ENCODE results near the gene HSPA1L.
"Not testable (repeated sequence)": the region's sequence is repeated elsewhere in the genome, so short reads cannot be mapped to it uniquely, and the experiment has no call there.

HSPA1L gene

DNA sequence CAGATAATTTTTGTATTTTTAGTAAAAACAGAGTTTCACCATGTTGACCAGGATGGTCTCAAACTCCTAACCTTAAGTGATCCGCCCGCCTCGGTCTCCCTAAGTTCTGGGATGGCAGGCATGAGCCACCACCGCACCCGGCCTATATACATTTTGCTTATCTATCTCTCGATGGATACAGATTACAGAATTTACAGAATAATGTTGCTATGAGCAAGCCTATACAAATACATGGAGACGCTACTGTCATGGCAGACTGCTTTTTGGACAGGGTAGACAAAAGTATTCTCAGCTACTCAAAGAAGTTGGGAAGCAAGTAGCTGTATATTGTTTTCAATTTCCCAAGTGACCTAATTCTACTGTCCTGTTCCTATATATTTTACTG lies 1.6 kb downstream of the HSPA1L start:
- no peak for DNase-seq (ENCODE audit: low spot score)

DNA sequence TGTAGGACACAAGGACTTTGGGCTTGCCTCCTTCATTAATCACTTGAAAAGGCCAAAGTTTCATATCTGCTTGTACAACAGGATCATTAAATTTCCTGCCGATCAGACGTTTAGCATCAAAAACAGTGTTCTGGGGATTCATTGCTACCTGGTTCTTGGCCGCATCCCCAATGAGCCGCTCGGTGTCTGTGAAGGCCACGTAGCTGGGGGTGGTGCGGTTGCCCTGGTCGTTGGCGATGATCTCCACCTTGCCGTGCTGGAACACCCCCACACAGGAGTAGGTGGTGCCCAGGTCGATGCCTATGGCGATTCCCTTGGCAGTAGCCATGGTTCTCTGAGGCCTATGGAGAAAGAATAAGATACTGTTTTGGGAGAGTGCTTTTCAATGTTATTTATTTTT lies 3.4 kb downstream of the HSPA1L start:
- no peak for DNase-seq (ENCODE audit: low spot score)

DNA sequence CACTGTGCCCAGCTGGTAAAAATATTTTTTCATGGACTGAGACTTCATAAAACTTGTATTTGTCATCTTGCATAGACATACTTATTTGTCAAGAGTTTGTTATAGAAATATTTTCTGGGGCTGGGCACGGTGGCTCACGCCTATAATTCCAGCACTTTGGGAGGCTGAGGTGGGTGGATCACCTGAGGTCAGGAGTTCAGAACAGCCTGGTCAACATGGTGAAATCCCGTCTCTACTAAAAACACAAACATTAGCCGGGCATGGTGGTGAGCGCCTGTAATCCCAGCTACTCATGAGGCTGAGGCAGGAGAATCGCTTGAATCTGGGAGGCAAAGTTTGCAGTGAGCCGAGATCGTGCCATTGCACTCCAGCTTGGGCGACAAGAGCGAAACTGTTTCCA lies 6.5 kb downstream of the HSPA1L start:
- DNase-seq (ENCODE audit: low spot score), result not testable (repeated sequence)

DNA sequence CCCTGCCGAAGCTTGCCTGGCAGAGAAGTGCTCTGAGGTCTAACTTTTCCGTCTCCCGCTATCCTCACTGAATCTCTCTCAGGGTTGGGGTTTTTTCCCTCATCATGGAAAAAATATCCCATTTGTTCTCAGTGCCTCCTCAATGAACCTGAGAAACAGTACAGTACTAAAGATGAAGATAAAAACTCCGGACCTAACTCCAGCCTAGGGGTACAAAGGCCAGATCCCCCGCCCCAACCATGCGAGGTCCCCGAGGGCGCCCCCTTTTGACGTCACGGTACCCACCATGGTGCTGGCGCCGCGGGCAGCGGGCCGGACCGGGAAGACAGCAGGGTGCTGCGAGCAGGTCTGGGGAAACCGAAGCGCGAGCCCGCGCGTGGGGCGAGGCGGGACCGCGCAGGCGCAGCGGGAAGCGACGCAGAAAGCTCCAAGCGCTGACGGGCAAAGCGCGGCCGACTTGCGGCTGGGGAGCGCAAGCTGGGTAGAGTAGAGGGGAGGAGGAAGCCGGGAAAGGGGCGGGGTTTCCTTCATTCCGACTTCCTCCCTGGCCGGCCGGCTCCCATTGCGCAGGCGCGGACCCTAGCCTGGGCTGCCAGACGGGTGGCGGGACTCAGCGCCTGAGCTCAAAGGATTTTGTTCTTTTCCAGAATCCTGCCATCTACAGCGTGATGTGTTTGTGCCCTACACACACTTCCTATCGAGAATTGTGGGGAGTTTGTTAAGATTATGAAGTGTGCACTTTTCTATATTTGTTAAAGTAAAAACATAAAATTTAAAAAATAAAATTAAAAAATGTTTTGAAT lies 8.4 kb downstream of the HSPA1L start, which contains the start of gene LSM2:
LSM2 (minus strand) TSS at position 497 of the 803 bp plus-strand sequence; CDS start at position 288, 209 bp downstream.
- DNase-seq (ENCODE audit: low spot score), result peak; percentile 96

DNA sequence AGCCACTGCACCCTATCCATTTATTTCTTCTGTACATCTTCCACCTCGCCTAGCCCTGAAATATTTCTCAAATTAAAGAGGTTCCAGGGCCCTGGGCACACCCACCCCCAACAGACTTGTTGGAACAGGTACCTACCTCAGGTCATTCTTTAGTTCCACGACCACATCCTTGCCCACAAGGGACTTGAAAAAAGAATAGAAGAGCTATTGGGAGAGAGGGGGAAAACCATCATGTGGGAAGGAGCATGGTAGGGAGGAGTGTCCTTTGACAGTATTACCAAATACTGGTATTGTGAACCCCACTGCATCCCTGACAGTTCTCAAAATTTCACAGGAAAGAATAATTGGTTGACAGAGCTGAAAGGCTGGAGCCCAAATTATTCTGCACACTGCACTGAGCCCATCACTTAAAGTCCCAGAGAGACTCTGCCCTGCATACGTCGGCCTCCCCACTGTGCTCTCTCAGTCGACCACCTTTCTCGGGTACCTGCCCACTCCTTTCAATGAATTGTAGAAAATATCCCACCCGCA lies 9.1 kb downstream of the HSPA1L start:
- no peak for DNase-seq (ENCODE audit: low spot score)

DNA sequence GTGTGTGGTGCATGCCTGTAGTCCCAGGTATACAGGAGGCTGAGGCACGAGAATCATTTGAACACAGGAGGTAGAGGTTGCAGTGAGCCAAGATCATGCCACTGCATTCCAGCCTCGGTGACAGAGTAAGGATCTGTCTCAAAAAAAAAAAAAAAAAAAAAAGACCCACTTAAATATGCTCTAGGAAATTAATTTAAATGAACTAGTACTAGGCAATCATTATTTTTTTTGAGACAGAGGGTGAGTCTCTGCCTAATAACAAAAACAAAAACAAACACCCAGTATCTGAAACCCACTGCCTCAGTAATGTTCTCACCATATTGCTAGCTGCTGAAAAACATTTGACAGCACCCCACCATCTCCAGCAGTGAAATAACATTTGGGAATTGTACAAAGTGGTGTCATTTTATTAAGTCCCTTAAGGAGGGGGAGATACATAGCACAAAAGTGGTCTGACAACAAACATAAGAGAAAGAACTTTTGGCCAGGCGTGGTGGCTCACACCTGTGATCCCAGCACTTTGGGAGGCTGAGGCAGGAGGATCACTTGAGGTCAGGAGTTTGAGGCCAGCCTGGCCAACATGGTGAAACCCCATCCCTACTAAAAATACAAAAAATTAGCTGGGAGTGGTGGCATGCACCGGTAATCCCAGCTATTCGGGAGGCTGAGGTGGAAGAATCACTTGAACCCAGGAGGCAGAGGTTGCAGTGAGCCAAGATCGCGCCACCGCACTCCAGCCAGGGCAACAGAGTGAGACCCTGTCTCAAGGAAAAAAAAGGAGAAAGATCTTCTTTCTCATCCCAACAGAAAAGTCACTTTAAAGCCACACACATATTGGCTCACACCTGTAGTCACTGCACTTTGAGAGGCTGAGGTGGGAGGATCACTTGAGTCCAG lies 13.8 kb downstream of the HSPA1L start:
- DNase-seq (ENCODE audit: low spot score), result not testable (repeated sequence)

DNA sequence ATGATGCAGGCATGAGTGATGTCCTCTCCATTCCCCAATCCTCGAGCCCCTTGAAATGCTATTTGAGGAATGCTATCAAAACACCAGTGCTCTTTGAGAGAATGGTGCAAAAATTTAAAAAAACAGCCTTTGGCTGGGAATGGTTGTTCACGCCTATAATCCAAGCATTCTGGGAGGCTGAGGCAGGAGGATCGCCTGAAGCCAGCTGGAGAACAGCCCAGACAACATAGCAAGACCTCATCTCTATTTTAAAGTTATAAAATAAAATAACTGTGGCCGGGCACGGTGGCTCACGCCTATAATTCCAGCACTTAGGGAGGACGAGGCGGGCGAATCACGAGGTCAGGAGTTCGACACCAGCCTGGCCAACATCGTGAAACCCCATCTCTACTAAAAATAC lies 15.3 kb downstream of the HSPA1L start:
- DNase-seq (ENCODE audit: low spot score), result no peak

DNA sequence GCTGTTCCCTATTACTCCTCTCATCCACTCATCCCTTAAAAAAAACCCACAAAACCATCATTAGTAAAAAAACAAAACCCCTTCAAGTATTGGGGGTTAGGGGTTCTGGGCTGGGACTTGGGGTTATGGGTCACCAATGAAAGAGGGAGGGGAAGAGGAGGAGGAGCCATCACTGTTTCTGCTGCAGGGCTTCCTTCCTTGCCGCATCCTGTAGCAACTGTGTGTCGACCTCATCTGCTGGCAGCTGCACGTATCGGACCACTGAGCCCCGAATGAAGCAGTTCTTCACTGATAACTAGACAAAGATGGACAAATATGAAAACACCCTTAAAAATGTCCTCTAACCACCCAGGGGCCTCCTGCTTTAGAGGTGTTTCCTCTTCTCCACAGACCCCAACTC lies 17.5 kb downstream of the HSPA1L start:
- DNase-seq (ENCODE audit: low spot score), result no peak

DNA sequence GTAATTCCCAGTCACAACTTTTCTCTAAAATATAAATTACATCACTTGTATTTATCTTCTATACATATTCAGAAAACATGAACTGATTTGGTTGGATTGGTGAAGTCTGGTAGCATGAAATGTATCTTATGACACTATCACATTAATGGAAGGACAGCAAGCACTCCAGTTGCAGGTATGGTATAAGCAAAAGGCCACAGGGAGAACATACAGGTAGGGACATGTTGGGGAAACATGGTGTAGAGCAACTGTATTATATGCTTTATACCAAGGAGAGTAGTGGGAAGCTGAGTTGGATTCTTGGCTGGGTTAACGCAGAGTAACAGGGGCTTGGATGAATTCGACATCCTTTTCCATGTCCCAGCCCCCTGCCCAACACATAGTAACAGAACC lies 18.1 kb downstream of the HSPA1L start:
- DNase-seq (ENCODE audit: low spot score), result no peak

DNA sequence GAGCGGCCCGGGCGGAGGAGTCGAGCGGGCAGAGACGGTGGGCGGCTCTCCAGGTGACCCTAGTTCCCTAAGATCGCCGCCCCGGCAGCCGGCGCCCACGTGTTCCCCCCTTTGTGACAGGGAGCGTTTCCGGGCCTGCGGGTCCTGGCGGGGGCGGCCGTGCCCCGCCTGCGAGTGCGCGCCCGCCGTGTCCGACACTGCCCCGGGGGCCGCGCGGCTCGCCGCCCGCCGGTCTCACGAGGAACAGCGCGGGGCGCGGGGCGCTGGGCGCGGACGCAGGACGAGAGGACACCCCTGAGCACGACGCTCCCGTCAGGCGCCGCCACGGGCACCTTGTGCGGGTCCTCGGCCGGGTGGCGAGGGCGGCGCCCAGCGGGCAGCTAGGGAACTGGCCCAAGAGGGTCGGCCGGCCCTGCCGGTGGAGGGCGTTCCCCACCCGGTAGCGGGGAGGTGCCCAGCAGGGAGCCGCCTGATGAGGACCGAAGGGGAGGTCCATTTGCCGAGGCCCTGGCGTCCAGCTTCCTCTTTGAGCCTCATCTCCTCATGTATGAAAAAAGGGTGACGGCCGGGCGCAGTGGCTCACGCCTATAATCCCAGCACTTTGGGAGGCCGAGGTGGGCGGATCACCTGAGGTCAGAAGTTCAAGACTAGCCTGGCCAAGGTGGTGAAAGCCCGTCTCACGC lies 19.3 kb downstream of the HSPA1L start, which contains the start of gene VARS1:
VARS1 (minus strand) TSS at position 137 of the 683 bp plus-strand sequence. CDS start 535 bp downstream, outside the sequence.
- DNase-seq (ENCODE audit: low spot score), result peak; percentile 84

DNA sequence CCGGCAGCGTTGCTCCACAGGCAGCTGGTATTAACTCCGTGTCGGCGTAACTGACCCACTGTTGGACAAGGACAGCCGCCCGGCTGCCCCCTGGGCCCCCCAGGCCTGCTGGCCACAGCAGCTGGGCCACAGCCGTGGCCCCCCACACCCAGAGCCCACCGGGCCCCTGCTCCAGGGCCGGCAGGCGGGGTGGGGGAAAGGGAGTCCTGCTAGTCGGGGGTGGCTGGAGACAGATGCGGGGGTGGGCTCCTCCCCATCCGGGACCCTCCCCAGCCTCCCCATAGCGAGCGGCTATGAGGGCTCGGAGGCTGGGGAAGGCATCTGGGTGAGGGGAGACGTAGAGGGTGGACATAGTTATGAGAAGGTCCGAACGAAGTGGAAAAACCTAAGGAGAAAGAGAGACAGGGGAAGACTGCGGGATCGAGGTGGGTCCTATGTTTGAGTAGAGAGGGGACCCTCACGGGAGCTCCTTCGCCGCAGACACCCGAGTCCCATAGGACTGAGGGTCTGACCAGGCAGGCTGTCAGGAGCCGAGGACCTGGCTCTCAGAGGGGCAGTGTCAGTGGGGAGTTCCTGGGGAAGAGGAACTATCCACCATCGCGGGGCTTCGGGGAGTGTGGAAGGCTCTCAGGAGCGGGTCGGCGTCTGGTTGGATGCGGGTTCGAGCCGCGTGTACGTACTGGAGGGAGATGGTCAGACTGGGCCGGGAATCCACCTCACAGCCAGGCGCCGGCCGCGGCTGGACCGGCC lies 20.0 kb downstream of the HSPA1L start:
- no peak for DNase-seq (ENCODE audit: low spot score)

DNA sequence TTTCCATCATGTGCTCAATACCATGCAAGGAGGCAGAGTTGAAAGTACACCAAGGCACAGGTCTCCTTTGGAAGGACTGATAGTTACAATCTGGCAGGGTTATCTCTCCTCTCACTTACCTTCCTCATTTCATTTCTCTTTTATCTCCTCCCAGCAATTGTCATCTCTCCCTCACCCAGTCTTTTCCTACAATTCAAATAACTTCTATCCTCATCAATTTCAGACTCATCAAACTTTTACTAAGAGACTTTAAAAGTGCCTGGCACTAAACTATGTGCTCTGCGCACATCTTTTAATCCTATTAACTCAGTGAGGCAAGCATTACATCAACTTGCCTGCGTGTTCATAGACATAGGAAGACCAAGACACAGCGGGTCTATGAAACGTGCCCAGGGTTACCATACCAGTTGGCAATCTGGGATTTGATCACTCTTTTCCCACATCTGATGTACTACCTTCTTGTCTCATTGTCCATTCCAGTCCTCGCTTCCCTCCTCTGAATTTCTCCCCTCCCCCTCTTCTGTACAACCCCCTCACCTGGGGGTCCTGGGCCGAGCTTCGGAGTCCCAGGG lies 20.7 kb downstream of the HSPA1L start:
- DNase-seq (ENCODE audit: low spot score), result no peak

DNA sequence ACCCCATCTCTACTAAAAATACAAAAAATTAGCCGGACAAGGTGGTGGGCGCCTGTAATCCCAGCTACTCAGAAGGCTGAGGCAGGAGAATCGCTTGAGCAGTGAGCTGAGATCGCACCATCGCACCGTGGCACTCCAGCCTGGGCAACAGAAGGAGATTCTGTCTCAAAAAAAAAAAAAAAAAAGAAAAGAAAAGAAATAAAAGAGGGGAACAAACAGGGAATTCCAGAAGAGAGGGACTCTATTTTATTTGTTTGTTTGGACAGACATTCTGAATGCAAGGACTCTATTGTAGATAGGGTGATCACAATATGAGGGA lies 21.2 kb downstream of the HSPA1L start:
- not testable (repeated sequence) for DNase-seq (ENCODE audit: low spot score)

DNA sequence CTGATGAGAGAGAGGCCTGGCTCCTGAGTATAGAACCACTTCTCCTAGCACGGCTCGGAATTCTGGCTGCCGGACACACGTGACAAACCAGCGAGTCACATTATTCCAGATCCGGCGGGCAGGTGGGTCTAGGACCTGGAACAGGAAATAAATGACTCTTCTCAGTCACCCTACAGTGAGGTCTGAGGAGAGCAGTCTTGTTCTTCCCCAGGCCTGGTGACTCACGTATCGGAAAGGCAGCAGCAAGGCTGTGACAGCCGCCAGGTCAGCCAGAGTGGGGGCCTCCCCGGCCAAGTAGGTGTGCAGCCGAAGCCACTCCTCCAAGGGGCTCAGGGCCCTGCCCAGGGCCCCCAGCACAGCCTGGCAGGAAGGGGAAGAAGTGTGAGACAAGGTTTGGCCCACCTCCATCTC lies 22.3 kb downstream of the HSPA1L start:
- DNase-seq (ENCODE audit: low spot score), result peak; percentile 83

DNA sequence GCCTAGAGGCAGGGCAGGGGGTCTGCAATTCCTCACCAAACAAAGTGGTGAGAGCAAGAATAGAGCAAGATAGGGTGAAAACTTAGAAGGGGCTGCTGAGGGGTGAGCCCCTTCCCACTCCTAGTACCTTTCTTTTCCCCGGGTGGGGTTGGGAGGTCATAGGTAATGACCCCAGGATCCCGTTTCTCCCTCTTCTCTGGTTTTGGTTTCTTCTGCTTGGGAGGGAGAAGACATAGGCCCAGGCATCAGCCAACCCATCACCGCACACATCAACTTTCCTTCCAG lies 23.1 kb downstream of the HSPA1L start:
- DNase-seq (ENCODE audit: low spot score), result no peak

DNA sequence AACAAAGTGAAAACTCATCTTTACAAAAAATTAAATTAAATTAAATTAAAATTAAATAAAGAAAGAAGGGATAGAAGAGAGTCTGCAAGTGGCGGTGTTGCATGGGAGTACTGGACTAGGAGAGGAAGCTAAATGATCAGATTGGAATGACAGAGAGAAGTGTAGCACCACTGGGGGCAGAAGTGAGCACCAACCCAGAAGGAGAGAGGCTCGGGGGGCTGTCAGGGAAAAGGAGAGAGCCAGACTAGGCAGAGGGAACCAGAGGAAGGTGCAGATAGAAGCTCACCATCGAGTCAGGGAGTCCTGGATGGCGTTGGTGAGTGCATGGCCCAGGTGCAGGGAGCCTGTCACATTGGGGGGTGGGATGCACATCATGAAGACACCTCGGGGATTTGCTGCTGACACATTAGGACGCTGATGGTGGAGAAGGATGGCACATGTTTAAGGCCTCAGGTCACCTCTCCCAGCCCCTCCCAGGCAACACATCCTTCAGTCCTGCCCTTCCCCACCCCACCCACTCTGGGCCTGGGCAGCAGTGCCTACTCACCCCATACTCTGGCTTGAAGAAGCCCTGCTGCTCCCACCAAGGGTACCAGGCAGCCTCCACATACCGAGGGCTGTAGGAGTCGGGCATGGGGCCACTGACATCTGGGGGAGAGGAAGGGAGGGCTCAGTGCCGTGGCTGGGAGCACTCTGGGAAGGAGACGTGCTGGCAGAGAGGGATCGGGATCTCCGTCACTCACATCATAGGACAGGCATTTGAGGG lies 23.6 kb downstream of the HSPA1L start:
- DNase-seq (ENCODE audit: low spot score), result peak; percentile 37

DNA sequence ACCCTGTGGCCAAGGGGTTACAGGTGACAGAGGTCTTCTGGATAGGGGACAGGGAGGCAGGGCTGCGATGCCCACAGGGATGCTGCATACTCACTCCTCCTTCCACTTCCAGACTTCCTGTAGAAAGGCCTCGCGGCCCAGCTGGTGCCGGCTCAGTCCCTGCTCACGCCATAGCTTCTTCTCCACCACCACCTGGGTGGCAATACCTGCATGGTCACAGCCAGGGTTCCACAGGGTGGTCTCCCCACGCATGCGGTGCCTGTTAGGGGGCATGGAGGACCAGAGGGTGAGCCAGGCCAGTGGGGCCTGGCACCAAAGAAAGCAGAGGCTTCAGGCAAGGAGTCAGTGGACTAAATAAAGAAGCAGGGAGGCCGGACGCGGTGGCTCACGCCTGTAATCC lies 29.6 kb downstream of the HSPA1L start:
- no peak for DNase-seq (ENCODE audit: low spot score)

DNA sequence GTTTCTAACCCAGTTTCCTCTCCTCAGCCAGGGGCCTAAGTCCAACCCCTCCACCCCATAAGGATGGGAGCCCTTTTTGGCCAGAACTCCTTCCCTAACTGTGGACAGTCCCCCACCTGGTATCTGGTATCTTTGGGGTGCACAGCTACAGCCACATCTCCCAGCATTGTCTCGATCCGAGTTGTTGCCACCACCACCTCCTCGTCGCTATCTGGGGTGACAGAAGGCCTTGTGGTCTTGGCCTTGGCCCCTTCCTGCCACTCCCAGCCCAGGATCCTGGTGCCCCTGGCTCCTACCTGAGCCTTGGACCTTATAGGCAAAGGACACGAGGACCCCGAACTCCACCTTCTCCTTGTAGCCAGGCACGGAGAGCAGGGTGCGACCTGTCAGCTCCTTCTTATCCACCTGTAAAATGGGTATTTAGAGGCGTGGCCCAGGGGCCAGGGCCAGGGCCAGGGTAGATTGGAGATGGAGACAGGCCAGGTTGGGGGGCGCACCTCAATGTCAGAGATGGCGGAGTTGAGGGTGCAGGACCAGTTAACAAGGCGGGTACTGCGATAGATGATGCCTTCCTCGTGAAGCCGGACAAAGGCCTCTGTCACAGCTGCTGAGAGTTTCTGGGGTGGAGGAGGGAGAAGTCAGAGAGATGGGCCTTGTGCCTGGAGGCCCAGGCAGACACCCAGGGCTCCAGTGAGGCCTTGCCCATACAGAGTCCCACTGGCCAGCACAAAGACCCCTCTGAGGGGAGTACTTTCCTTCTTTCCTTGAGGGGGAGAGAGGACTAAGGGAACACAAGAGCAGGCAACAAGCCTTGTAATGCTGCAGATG lies 30.8 kb downstream of the HSPA1L start:
- DNase-seq (ENCODE audit: low spot score), result no peak

DNA sequence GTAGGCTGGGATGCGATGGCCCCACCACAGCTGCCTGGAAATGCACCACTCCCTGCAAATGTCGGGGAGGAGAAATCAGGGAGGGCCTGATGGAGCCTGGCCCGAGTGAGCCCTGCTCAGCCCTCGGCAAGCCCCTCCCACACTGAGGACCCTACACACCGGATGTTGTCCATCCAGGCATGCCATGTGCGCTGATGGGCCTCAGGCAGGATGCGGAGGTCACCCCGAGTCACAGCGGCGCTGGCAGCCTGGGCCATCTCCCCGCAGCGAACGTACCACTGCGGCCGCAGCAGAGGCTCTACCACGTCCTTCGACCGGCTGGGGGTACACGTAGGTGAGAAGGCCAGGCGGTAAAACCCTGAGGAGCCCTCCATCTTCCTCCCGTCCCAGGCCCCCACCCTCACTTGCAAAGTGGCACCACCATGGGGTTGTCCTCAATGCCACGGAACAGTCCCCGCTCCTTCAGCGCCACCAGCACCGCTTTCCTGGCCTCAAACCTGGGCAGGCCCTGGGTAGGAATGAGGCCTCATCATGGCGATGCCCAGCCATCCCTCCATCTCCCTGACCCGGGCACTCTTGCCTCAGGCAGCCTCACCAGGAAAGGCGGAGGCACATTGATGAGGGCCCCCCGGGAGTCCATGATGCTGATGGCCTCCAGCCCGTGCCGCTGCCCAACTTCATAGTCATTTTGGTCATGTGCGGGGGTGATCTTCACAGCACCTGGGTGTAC lies 32.8 kb downstream of the HSPA1L start:
- no peak for DNase-seq (ENCODE audit: low spot score)

All from kidney capillary endothelial cell (primary cell).